Astrocyte of the cerebellum (primary cell): ENCODE data around the gene GNAS-AS1.

Experiments used
- DNase-seq: peaks from one replicate; pipeline ENCODE4 v3.0.0-alpha.2; 2011; ENCODE audit warnings: low read depth
- H3K4me3 ChIP-seq: 2 replicates; pipeline ENCODE4 v1.5.1; 2011; ENCODE audit warnings: mild to moderate bottlenecking, low read depth, low read length, moderate library complexity
- CTCF ChIP-seq: IDR thresholded peaks from 2 replicates; pipeline ENCODE4 v1.5.1; 2012; ENCODE audit warnings: low read length, low read depth, moderate library complexity, mild to moderate bottlenecking; ENCODE audit errors: missing control alignments
- in situ Hi-C: cut with HindIII; loops from 2 replicates; pipeline ENCODE4 v1.10.0; 2017; ENCODE audit warnings: low sequenced_read_pairs

Gene GNAS-AS1

DNA sequence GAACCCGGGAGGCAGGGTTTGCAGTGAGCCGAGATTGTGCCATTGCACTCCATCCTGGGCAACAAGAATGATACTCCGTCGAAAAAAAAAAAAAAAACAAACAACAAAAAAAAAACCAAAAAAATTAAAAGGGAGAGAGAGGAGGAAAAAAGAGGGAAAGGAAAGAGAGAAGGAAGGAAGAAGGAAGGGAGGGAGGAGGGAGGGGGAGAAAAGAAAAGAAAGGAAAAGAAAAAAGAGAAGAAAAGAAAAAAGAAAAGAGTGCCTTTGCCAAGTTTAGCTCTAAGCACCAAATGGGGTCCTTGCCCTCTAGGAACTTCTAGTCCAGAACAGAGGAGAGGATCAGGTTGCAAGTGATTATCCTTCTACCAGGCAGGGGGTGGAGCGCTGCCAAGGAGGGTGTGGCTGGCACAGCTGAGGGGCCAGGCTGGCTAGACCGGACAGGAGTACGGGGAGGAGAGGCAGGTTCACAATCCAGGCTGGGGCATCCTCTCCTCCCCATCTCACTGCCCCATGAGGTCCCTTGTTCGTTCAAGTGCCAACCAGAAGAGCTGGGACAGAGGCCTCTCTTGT lies 20.9 kb upstream of the GNAS-AS1 start:
- DNase-seq, result no peak
- no peak overlapping the region for H3K4me3 ChIP-seq
- in situ Hi-C loops, result loop anchor here (5.0 to 25.0 kb wide), 2 partner anchors 346 to 616 kb away; no protein-coding TSS in a partner anchor
- TF ChIP-seq CTCF, result no peak

GRCh38 chr20:58870293-58871014 lies 19.8 kb upstream of the GNAS-AS1 start:
- H3K4me3 ChIP-seq, result no peak overlapping the region
- peak; percentile 38 for DNase-seq
- in situ Hi-C loops, result loop anchor here (5.0 to 25.0 kb wide), 2 partner anchors 347 to 617 kb away; no protein-coding TSS in a partner anchor
- TF ChIP-seq CTCF, result peak; percentile 96

- TF ChIP-seq CTCF, result no peak
- H3K4me3 ChIP-seq, result no peak overlapping the region
- in situ Hi-C loops, result loop anchor here (5.0 to 25.0 kb wide), 2 partner anchors 348 to 618 kb away; no protein-coding TSS in a partner anchor
- DNase-seq, result no peak
Measured at GRCh38 chr20:58869662-58870227, 19.0 kb upstream of the GNAS-AS1 start.

DNA sequence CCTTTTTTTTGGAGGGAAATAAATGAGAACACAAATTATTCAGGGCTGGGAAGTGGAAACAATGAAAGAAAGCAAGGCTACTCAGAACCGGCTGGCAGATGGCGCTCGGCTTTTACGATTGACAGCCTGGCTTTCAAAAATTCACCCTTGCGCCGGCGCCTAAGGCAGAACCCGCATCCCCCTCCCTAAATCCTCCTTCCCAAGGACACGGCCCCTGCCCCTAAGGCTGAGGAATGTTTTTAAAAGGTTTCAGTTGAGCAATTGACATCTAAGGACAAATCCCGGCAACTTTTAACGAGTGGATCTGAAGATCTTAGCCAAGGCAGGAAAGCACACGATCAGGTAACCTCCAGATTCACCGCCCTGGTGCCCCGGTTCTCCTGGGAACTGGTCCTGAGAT lies 18.1 kb upstream of the GNAS-AS1 start:
- in situ Hi-C loops, result loop anchor here (25.0 kb wide), 1 partner anchor 619 kb away; no protein-coding TSS in a partner anchor
- DNase-seq, result no peak
- peak; percentile 49 for TF ChIP-seq CTCF
- no peak overlapping the region for H3K4me3 ChIP-seq

- DNase-seq, result no peak
- no peak for TF ChIP-seq CTCF
- in situ Hi-C loops, result loop anchor here (25.0 kb wide), 1 partner anchor 620 kb away; no protein-coding TSS in a partner anchor
- H3K4me3 ChIP-seq, result no peak overlapping the region
Measured at GRCh38 chr20:58867211-58867610, 16.5 kb upstream of the GNAS-AS1 start.

- in situ Hi-C loops, result loop anchor here (25.0 kb wide), 1 partner anchor 621 kb away; no protein-coding TSS in a partner anchor
- TF ChIP-seq CTCF, result no peak
- no peak overlapping the region for H3K4me3 ChIP-seq
- DNase-seq, result no peak
Measured at GRCh38 chr20:58865843-58866242, 15.1 kb upstream of the GNAS-AS1 start.
